H9 (cell line): ENCODE results near the gene GLDC. TPM values are rescaled to one million over a fixed set of nuclear protein-coding genes. Genes with fewer than 3 reads are reported as not detected.

Experiments used
- DNase-seq: peaks from one replicate; pipeline ENCODE4 v3.0.0-alpha.2; 2017
- H2AFZ ChIP-seq: one replicate; pipeline ENCODE4 v1.6.1; 2013; ENCODE audit warnings: mild to moderate bottlenecking, low read length, control low read depth, moderate library complexity
- H2AK5ac ChIP-seq: 2 replicates; pipeline ENCODE4 v1.6.1; 2013; ENCODE audit warnings: low read length, control low read depth, mixed read lengths; ENCODE audit not compliant: insufficient read length
- H2BK120ac ChIP-seq: one replicate; pipeline ENCODE4 v1.6.1; 2013; ENCODE audit warnings: low read depth, mild to moderate bottlenecking, low read length, control low read depth, inconsistent platforms; ENCODE audit not compliant: poor library complexity, severe bottlenecking
- H2BK12ac ChIP-seq: 2 replicates; pipeline ENCODE4 v1.6.1; 2013; ENCODE audit warnings: low read length, control low read depth, mixed read lengths, low read depth; ENCODE audit not compliant: insufficient read length
- H2BK15ac ChIP-seq: 2 replicates; pipeline ENCODE4 v1.6.1; 2013; ENCODE audit warnings: low read depth, low read length, control low read depth
- H2BK20ac ChIP-seq: one replicate; pipeline ENCODE4 v1.6.1; 2013; ENCODE audit warnings: low read depth, mild to moderate bottlenecking, low read length, control low read depth, inconsistent platforms; ENCODE audit not compliant: poor library complexity, severe bottlenecking
- H2BK5ac ChIP-seq: 2 replicates; pipeline ENCODE4 v1.6.1; 2013; ENCODE audit warnings: low read length, control low read depth, mixed read lengths; ENCODE audit not compliant: insufficient read length
- H3K14ac ChIP-seq: 2 replicates; pipeline ENCODE4 v1.6.1; 2013; ENCODE audit warnings: low read length, control low read depth; ENCODE audit not compliant: insufficient read depth
- H3K18ac ChIP-seq: 2 replicates; pipeline ENCODE4 v1.6.1; 2013; ENCODE audit warnings: low read depth, mild to moderate bottlenecking, mixed read lengths, low read length, control low read depth; ENCODE audit not compliant: insufficient read length
- H3K23ac ChIP-seq: 2 replicates; pipeline ENCODE4 v1.6.1; 2013; ENCODE audit warnings: low read length, control low read depth, mixed read lengths, low read depth; ENCODE audit not compliant: insufficient read length
- H3K23me2 ChIP-seq: 2 replicates; pipeline ENCODE4 v1.6.1; 2013; ENCODE audit warnings: low read depth, mild to moderate bottlenecking, mixed read lengths, low read length, control low read depth; ENCODE audit not compliant: insufficient read length, poor library complexity, severe bottlenecking
- H3K27ac ChIP-seq: 2 replicates; pipeline ENCODE4 v1.5.1; 2013; ENCODE audit warnings: low read length, control low read depth, mixed read lengths, low read depth; ENCODE audit not compliant: insufficient read length
- H3K27me3 ChIP-seq: 2 replicates; pipeline ENCODE4 v1.6.1; 2013; ENCODE audit warnings: low read length, control low read depth, inconsistent platforms; ENCODE audit not compliant: insufficient read depth
- H3K4ac ChIP-seq: 2 replicates; pipeline ENCODE4 v1.6.1; 2013; ENCODE audit warnings: low read depth, mild to moderate bottlenecking, control low read depth, inconsistent platforms, low read length, moderate library complexity
- H3K4me1 ChIP-seq: 2 replicates; pipeline ENCODE4 v1.6.1; 2013; ENCODE audit warnings: low read length, control low read depth, inconsistent platforms; ENCODE audit not compliant: insufficient read depth
- H3K4me2 ChIP-seq: 2 replicates; pipeline ENCODE4 v1.6.1; 2013; ENCODE audit warnings: low read length, control low read depth, mixed read lengths; ENCODE audit not compliant: insufficient read length, insufficient read depth
- H3K56ac ChIP-seq: 2 replicates; pipeline ENCODE4 v1.6.1; 2013; ENCODE audit warnings: low read depth, mild to moderate bottlenecking, mixed read lengths, low read length, control low read depth; ENCODE audit not compliant: insufficient read length
- H3K79me1 ChIP-seq: 2 replicates; pipeline ENCODE4 v1.6.1; 2013; ENCODE audit warnings: low read depth, mild to moderate bottlenecking, moderate library complexity, low read length, control low read depth, inconsistent platforms; ENCODE audit not compliant: insufficient read depth, poor library complexity, severe bottlenecking
- H3K79me2 ChIP-seq: 2 replicates; pipeline ENCODE4 v1.6.1; 2013; ENCODE audit warnings: low read length, control low read depth, inconsistent platforms; ENCODE audit not compliant: insufficient read depth
- H3K9ac ChIP-seq: 2 replicates; pipeline ENCODE4 v1.6.1; 2013; ENCODE audit warnings: low read length, control low read depth, mixed read lengths; ENCODE audit not compliant: insufficient read length; ENCODE audit errors: extremely low read depth
- H3K9me3 ChIP-seq: one replicate; pipeline ENCODE4 v1.6.1; 2013; ENCODE audit warnings: low read depth, low read length, inconsistent platforms; ENCODE audit not compliant: control insufficient read depth
- H3T11ph ChIP-seq: one replicate; pipeline ENCODE4 v1.6.1; 2013; ENCODE audit warnings: mild to moderate bottlenecking, low read length, control low read depth, inconsistent platforms
- H4K20me1 ChIP-seq: one replicate; pipeline ENCODE4 v1.6.1; 2013; ENCODE audit not compliant: control insufficient read depth, insufficient read length, insufficient read depth
- H4K5ac ChIP-seq: 2 replicates; pipeline ENCODE4 v1.6.1; 2013; ENCODE audit warnings: low read depth, mild to moderate bottlenecking, mixed read lengths, low read length, control low read depth; ENCODE audit not compliant: insufficient read length
- H4K8ac ChIP-seq: replicated peaks from 2 replicates; pipeline ENCODE4 v1.6.1; 2013; ENCODE audit warnings: low read length, control low read depth, mixed read lengths, low read depth; ENCODE audit not compliant: insufficient read length
- H4K91ac ChIP-seq: 2 replicates; pipeline ENCODE4 v1.6.1; 2013; ENCODE audit warnings: low read depth, mild to moderate bottlenecking, moderate library complexity, mixed read lengths, low read length, control low read depth; ENCODE audit not compliant: insufficient read length
- H3K27ac Mint-ChIP-seq, 3 experiments: 2 replicates in 2 of 3; 3 replicates in 1 of 3; pipeline ENCODE4 v1.8.0; 2020 to 2021; ENCODE audit warnings: mixed read lengths in 3 of 3, mild to moderate bottlenecking in 1 of 3, moderate library complexity in 1 of 3
- H3K27me3 Mint-ChIP-seq: 2 replicates; pipeline ENCODE4 v1.8.0; 2021; ENCODE audit warnings: low read depth, mild to moderate bottlenecking, moderate library complexity, mixed read lengths
- H3K36me3 Mint-ChIP-seq, 3 experiments: 2 replicates in 2 of 3; 3 replicates in 1 of 3; pipeline ENCODE4 v1.8.0; 2020 to 2021; ENCODE audit warnings: low read depth in 3 of 3, mixed read lengths in 3 of 3; ENCODE audit not compliant: insufficient read depth in 1 of 3
- H3K4me1 Mint-ChIP-seq, 2 experiments: 2 replicates each; pipeline ENCODE4 v1.8.0; 2020; ENCODE audit warnings: mixed read lengths in 2 of 2
- H3K4me3 Mint-ChIP-seq, 2 experiments: 2 replicates in 1 of 2; 3 replicates in 1 of 2; pipeline ENCODE4 v1.8.0; 2020 to 2021; ENCODE audit warnings: mild to moderate bottlenecking in 2 of 2, mixed read lengths in 2 of 2, moderate library complexity in 1 of 2
- H3K9me3 Mint-ChIP-seq, 2 experiments: 2 replicates in 1 of 2; 3 replicates in 1 of 2; pipeline ENCODE4 v1.8.0; 2020; ENCODE audit warnings: mild to moderate bottlenecking in 2 of 2, mixed read lengths in 2 of 2, moderate library complexity in 1 of 2
- WGBS: extraction: QIAGEN DNeasy Blood & Tissue Kit; methylation state at CpG from one replicate; pipeline ENCODE4 v1.1.7; 2013; ENCODE audit warnings: missing lambda C conversion rate, low lambda C conversion rate, mixed read lengths; ENCODE audit not compliant: insufficient read length; ENCODE audit errors: extremely low coverage; 5-methylcytosine and 5-hydroxymethylcytosine counted together
- total RNA-seq: library from RNA; stranded (reverse); gene quantifications from 2 replicates; pipeline ENCODE4 v1.2.1, GENCODE V29; 2021
- TF ChIP-seq, protein P1 (sequence below): fragments of 200-600 bp; sonication (generic); conservative IDR thresholded peaks from 3 replicates; pipeline ENCODE4 v1.8.0; 2021; ENCODE audit warnings: antibody characterized with exemption, mild to moderate bottlenecking

The GLDC gene
- total RNA-seq, 1 experiment from 2014 or later, result 74.4 TPM

DNA sequence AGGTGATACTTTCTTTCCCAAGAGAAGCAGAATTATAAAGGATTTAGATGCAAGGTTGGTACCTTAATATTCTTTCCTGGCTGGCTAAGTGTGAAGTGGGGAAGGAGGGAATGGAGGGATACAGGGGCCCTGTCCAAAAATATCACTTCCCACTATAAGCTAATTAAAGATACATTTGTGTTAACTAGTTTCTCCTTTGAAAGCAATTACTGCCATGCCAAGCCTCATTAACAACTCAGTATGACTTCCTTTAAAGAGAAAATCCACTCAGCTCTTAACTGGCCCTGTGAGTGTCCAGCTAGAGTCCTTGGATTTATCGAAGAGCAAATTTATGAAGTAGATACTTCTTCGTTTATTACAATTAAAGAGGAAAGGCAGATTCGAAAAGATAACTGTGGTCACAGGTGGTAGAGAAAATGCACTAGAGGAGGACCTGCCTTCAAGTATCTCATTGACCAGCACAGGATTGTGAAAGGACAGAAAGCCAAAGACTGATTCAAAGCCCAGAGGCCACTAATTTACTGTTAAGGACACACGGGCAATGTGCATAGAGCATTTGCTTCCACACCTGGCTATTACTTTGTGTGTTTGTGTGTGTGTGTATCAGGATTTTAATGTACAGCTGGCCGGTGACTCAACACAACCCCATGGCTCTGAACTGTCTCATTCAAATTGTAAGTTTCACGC lies 11.2 kb upstream of the GLDC start:
- Histone ChIP-seq H4K91ac (no peak overlapping the region), H3K79me1 (peaks cover 5% of the 10 kb centered on the region), H3K23ac (no peak overlapping the region), H2BK120ac (no peak overlapping the region), H2BK20ac (no peak overlapping the region), H3K27ac (no peak overlapping the region), H3K14ac (no peak overlapping the region), H3K4ac (no peak overlapping the region), H3K4me2 (no peak overlapping the region), H4K5ac (no peak overlapping the region), H2AFZ (no peak overlapping the region), H2BK5ac (no peak overlapping the region), H3K56ac (no peak overlapping the region), H2BK12ac (no peak overlapping the region), H3K9ac (no peak overlapping the region), H2AK5ac (no peak overlapping the region), H3K79me2 (no peaks in the 10 kb centered on the region), H3K27me3 (no peaks in the 10 kb centered on the region), H3K4me1 (no peaks in the 10 kb centered on the region), H2BK15ac (no peak overlapping the region), H3T11ph (no peak overlapping the region), H3K18ac (no peak overlapping the region), H3K9me3 (no peaks in the 10 kb centered on the region), H4K20me1 (no peaks in the 10 kb centered on the region), H3K23me2 (no peaks in the 10 kb centered on the region), H4K8ac (no peak overlapping the region)
- TF ChIP-seq, protein P1, sequence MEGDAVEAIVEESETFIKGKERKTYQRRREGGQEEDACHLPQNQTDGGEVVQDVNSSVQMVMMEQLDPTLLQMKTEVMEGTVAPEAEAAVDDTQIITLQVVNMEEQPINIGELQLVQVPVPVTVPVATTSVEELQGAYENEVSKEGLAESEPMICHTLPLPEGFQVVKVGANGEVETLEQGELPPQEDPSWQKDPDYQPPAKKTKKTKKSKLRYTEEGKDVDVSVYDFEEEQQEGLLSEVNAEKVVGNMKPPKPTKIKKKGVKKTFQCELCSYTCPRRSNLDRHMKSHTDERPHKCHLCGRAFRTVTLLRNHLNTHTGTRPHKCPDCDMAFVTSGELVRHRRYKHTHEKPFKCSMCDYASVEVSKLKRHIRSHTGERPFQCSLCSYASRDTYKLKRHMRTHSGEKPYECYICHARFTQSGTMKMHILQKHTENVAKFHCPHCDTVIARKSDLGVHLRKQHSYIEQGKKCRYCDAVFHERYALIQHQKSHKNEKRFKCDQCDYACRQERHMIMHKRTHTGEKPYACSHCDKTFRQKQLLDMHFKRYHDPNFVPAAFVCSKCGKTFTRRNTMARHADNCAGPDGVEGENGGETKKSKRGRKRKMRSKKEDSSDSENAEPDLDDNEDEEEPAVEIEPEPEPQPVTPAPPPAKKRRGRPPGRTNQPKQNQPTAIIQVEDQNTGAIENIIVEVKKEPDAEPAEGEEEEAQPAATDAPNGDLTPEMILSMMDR, result no peak
- no peak overlapping the region for H3K4me3 Mint-ChIP-seq
- DNase-seq, result no peak
- no CpG with 5 or more reads among the region's 6 CpGs for WGBS
- H3K27me3 Mint-ChIP-seq, result no peaks in the 10 kb centered on the region
- H3K36me3 Mint-ChIP-seq, result peaks cover 13 to 24% (median 19%) of the 10 kb centered on the region in 3 experiments
- peaks cover 14 to 15% of the 10 kb centered on the region in 2 experiments for H3K4me1 Mint-ChIP-seq
- no peaks in the 10 kb centered on the region for H3K9me3 Mint-ChIP-seq
- peak overlapping the region in 2 of 3 experiments; percentile 69 to 92; a peak in 3 of 7 replicates for H3K27ac Mint-ChIP-seq
